GM12801 (cell line): Measurements from ENCODE around the gene ENPP5.

Experiments
- CTCF ChIP-seq: IDR thresholded peaks from one replicate; pipeline ENCODE4 v1.5.1; 2011; ENCODE audit warnings: control low read depth; ENCODE audit not compliant: insufficient read length; ENCODE audit errors: extremely low read depth

Gene ENPP5

GRCh38 chr6:46199387-46199786 is 28.6 kb upstream of the ENPP5 start:
- no peak for TF ChIP-seq CTCF

- TF ChIP-seq CTCF = no peak
Measured at GRCh38 chr6:46191961-46192360, 21.2 kb upstream of the ENPP5 start.

GRCh38 chr6:46190889-46191288 is 20.1 kb upstream of the ENPP5 start:
- no peak for TF ChIP-seq CTCF

GRCh38 chr6:46189726-46190125 is 18.9 kb upstream of the ENPP5 start:
- no peak for TF ChIP-seq CTCF

- no peak for TF ChIP-seq CTCF
Measured at GRCh38 chr6:46186583-46186982, 15.8 kb upstream of the ENPP5 start.

- no peak for TF ChIP-seq CTCF
Measured at GRCh38 chr6:46184114-46184513, 13.3 kb upstream of the ENPP5 start.

GRCh38 chr6:46175976-46176375 is 5.2 kb upstream of the ENPP5 start:
- TF ChIP-seq CTCF = no peak

GRCh38 chr6:46175446-46175845 is 4.7 kb upstream of the ENPP5 start:
- TF ChIP-seq CTCF = no peak
